ENCODE results near the gene PLIN3.

- TF ChIP-seq FOXM1 (IDR thresholded peaks at IDR 0.05; ENCODE audit: borderline replicate concordance) (no peak), ELF4 (IDR thresholded peaks at IDR 0.05) (no peak), ARNT (IDR thresholded peaks at IDR 0.05) (no peak), FOXA1 (IDR thresholded peaks at IDR 0.05) (no peak), TARDBP (IDR thresholded peaks at IDR 0.05) (no peak), SP1 (IDR thresholded peaks at IDR 0.05) (no peak), LEF1 (IDR thresholded peaks at IDR 0.05; ENCODE audit: borderline replicate concordance) (no peak)
Observed at GRCh38 chr19:4830332-4830731, 37.1 kb downstream of the PLIN3 start.

Data from HEK293T (cell line).